ENCODE data around the gene AGAP1. TPM values are rescaled to one million over a fixed set of nuclear protein-coding genes. Genes with fewer than 3 reads are reported as not detected.

AGAP1 gene
- total RNA-seq, 4 donors from 2014 or later, result 33.7 to 39.9 (median 35.6) TPM

DNA sequence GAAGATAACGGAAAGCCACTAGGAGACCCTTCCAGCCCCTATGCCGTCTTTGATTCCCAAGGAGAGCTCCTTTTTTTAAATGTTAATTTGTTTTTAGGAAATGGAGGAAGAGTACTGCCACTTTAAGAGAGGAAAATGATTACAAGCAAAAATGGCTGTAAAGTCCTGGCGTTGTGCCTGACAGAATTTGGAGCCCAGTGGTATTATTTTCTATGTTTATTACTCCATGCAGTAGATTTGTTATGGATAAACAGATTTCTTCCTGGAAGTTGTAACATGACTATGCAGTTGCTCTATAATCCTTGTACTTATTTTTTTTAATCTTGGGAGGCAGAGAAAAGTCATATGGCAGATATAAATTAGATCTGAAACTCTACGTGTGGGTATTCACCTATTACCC is 533.0 kb downstream of the AGAP1 start:
- Histone ChIP-seq H3K36me3 (peaks cover 0 to 19% (median 0%) of the 10 kb centered on the region in 3 donors), H3K4me3 (no peak overlapping the region), H3K9me3 (no peaks in the 10 kb centered on the region), H3K27me3 (no peaks in the 10 kb centered on the region), H3K4me1 (no peaks in the 10 kb centered on the region), H3K27ac (no peak overlapping the region)
- DNase-seq (ENCODE audit: low spot score in 2 of 2), result no peak
- TF ChIP-seq POLR2A (IDR thresholded peaks at IDR 0.05) (no peak), EP300 (IDR thresholded peaks at IDR 0.05) (no peak)
- TF ChIP-seq, protein P1, sequence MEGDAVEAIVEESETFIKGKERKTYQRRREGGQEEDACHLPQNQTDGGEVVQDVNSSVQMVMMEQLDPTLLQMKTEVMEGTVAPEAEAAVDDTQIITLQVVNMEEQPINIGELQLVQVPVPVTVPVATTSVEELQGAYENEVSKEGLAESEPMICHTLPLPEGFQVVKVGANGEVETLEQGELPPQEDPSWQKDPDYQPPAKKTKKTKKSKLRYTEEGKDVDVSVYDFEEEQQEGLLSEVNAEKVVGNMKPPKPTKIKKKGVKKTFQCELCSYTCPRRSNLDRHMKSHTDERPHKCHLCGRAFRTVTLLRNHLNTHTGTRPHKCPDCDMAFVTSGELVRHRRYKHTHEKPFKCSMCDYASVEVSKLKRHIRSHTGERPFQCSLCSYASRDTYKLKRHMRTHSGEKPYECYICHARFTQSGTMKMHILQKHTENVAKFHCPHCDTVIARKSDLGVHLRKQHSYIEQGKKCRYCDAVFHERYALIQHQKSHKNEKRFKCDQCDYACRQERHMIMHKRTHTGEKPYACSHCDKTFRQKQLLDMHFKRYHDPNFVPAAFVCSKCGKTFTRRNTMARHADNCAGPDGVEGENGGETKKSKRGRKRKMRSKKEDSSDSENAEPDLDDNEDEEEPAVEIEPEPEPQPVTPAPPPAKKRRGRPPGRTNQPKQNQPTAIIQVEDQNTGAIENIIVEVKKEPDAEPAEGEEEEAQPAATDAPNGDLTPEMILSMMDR (IDR thresholded peaks at IDR 0.05), result no peak
- 76 to 78% methylated on average over 4 of the region's 4 CpGs for WGBS, 2 donors

DNA sequence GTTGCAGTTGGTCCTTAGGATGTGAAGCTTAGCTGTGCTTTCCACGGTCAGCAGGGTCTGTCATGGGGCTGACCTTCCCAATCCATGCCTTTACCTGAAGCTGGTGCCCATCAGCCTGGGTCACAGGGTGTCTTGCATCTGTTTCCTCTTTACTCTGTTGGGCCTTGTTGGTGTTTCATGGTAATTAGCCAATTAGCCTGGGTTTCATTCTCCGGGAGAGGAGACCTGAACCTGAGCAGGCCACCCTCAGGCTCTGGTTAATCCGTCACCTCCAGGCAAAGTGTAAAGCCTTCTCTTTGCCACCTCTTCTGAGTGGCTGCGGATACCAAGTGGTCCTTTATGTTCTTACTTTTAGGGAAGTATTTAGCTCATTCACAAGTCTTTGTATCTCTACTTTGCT is 534.2 kb downstream of the AGAP1 start:
- Histone ChIP-seq H3K9me3 (no peaks in the 10 kb centered on the region), H3K4me1 (no peaks in the 10 kb centered on the region), H3K36me3 (peaks cover 0 to 17% (median 0%) of the 10 kb centered on the region in 3 donors), H3K27me3 (no peaks in the 10 kb centered on the region), H3K27ac (no peak overlapping the region), H3K4me3 (no peak overlapping the region)
- DNase-seq (ENCODE audit: low spot score in 2 of 2), result no peak
- WGBS, 2 donors, result 74 to 81% methylated on average over 4 of the region's 4 CpGs
- no peak for TF ChIP-seq POLR2A (IDR thresholded peaks at IDR 0.05)
- TF ChIP-seq EP300 (IDR thresholded peaks at IDR 0.05), result no peak
- TF ChIP-seq, protein P1 (IDR thresholded peaks at IDR 0.05), result no peak

DNA sequence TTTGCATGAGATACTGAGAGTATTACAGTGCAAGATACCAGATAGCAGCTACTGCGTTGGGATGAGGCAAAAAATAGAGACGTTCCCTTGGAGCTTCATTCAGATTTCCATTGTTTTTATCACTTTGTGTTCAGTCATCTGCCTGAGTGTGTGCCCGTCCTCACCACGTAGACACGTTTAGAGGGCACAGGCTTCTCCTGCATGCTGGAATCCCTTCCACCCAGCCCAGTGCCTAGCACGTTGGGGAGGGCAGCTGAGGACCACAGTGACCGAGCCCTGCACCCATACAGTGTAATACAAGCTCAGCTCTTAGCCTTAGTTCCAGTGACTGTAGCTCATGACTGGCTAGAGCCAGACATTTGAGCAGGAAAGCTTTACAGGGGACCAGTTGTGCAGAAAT is 539.6 kb downstream of the AGAP1 start:
- H3K4me3 ChIP-seq, result no peak overlapping the region
- no peaks in the 10 kb centered on the region for H3K4me1 ChIP-seq
- no peak for DNase-seq (ENCODE audit: low spot score in 2 of 2)
- no peak overlapping the region for H3K27ac ChIP-seq
- 82 to 88% methylated on average over 7 of the region's 7 CpGs for WGBS, 2 donors
- H3K9me3 ChIP-seq, result no peaks in the 10 kb centered on the region
- no peaks in the 10 kb centered on the region for H3K27me3 ChIP-seq
- TF ChIP-seq, protein P1 (IDR thresholded peaks at IDR 0.05), result no peak
- TF ChIP-seq EP300 (IDR thresholded peaks at IDR 0.05), result no peak
- peaks cover 0 to 35% (median 0%) of the 10 kb centered on the region in 3 donors for H3K36me3 ChIP-seq

DNA sequence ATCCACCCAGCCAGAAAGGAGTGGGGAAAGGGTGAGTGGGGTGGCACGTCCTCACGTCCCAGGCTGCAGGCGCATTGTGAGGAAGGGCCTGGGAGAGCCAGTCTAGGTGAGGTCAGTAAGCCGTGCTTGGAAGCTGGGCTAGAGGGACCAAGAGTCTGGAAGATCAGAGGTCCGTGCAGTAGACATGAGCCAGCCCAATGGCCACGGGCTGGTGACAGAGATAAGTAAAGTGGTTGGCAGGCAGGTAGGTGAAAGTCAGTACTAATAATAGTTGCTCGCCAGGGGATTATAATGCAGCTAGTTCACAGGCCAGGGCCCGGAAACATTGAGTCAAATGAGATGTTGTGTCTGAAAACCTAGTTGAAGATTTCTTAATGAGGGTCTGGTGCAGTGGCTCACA is 541.1 kb downstream of the AGAP1 start:
- DNase-seq (ENCODE audit: low spot score in 2 of 2), result no peak
- no peak overlapping the region for H3K27ac ChIP-seq
- no peaks in the 10 kb centered on the region for H3K9me3 ChIP-seq
- peaks cover 0 to 37% (median 0%) of the 10 kb centered on the region in 3 donors for H3K36me3 ChIP-seq
- no peaks in the 10 kb centered on the region for H3K27me3 ChIP-seq
- no peak for TF ChIP-seq EP300 (IDR thresholded peaks at IDR 0.05)
- no peak for TF ChIP-seq POLR2A (IDR thresholded peaks at IDR 0.05)
- TF ChIP-seq, protein P1 (IDR thresholded peaks at IDR 0.05), result no peak
- H3K4me3 ChIP-seq, result no peak overlapping the region
- H3K4me1 ChIP-seq, result no peaks in the 10 kb centered on the region
- 84 to 90% methylated on average over 8 of the region's 8 CpGs for WGBS, 2 donors

DNA sequence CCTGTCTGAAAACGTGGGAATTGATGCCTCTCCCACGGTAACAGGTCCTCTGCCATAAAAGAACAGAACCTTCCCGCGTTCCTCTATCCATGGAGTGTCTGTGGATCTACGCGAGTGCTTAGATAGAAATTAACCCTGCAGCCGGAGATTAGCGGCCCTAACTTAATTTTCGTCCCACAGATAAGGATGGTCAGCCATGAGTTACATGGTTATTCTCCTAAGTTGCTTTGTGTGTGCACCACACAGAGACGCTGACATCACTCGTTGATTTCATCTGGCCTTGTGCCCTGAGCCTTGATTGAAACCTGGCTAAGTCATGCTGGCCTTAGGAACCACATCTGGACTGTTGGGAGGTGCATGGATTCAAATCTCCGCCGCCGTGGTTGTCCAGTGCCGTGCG is 542.2 kb downstream of the AGAP1 start:
- H3K27ac ChIP-seq, result no peak overlapping the region
- 84 to 91% methylated on average over 16 of the region's 16 CpGs for WGBS, 2 donors
- H3K36me3 ChIP-seq, result peaks cover 0 to 46% (median 0%) of the 10 kb centered on the region in 3 donors
- no peaks in the 10 kb centered on the region for H3K9me3 ChIP-seq
- TF ChIP-seq EP300 (IDR thresholded peaks at IDR 0.05), result no peak
- no peak for TF ChIP-seq POLR2A (IDR thresholded peaks at IDR 0.05)
- TF ChIP-seq, protein P1 (IDR thresholded peaks at IDR 0.05), result no peak
- no peaks in the 10 kb centered on the region for H3K4me1 ChIP-seq
- DNase-seq (ENCODE audit: low spot score in 2 of 2), result no peak
- H3K4me3 ChIP-seq, result no peak overlapping the region
- no peaks in the 10 kb centered on the region for H3K27me3 ChIP-seq
